ENCODE data around the gene RASAL2. TPM values are rescaled to one million over a fixed set of nuclear protein-coding genes. Genes with fewer than 3 reads are reported as not detected.

RASAL2 gene
- polyA plus RNA-seq, 4 donors: 18.5 to 21.5 (median 18.9) TPM

- no peak for DNase-seq (ENCODE audit: low read depth in 4 of 4, low spot score in 3 of 4)
These were observed 318.5 kb downstream of the RASAL2 start for GRCh38 chr1:178412400-178412770.

- DNase-seq (ENCODE audit: low read depth in 4 of 4, low spot score in 3 of 4): no peak
These were observed 324.0 kb downstream of the RASAL2 start for GRCh38 chr1:178417858-178418257.

GRCh38 chr1:178418284-178418955 is 324.5 kb downstream of the RASAL2 start:
- DNase-seq (ENCODE audit: low read depth in 4 of 4, low spot score in 3 of 4): no peak

GRCh38 chr1:178434360-178434759 is 340.5 kb downstream of the RASAL2 start:
- DNase-seq (ENCODE audit: low read depth in 4 of 4, low spot score in 3 of 4): no peak

- no peak for DNase-seq (ENCODE audit: low read depth in 4 of 4, low spot score in 3 of 4)
These were observed 341.1 kb downstream of the RASAL2 start for GRCh38 chr1:178434899-178435435.

- no peak for DNase-seq (ENCODE audit: low read depth in 4 of 4, low spot score in 3 of 4)
These were observed 343.0 kb downstream of the RASAL2 start for GRCh38 chr1:178436899-178437298.

- no peak for DNase-seq (ENCODE audit: low read depth in 4 of 4, low spot score in 3 of 4)
These were observed 344.5 kb downstream of the RASAL2 start for GRCh38 chr1:178438432-178438831.

- DNase-seq (ENCODE audit: low read depth in 4 of 4, low spot score in 3 of 4): no peak
These were observed 349.0 kb downstream of the RASAL2 start for GRCh38 chr1:178442925-178443324.

GRCh38 chr1:178450871-178451270 is 357.0 kb downstream of the RASAL2 start:
- DNase-seq (ENCODE audit: low read depth in 4 of 4, low spot score in 3 of 4): no peak

- no peak for DNase-seq (ENCODE audit: low read depth in 4 of 4, low spot score in 3 of 4)
These were observed 357.6 kb downstream of the RASAL2 start for GRCh38 chr1:178451529-178451928.

GRCh38 chr1:178452013-178452412 is 358.1 kb downstream of the RASAL2 start:
- no peak for DNase-seq (ENCODE audit: low read depth in 4 of 4, low spot score in 3 of 4)

- DNase-seq (ENCODE audit: low read depth in 4 of 4, low spot score in 3 of 4): no peak
These were observed 362.6 kb downstream of the RASAL2 start for GRCh38 chr1:178456472-178456871.

GRCh38 chr1:178457651-178458050 is 363.7 kb downstream of the RASAL2 start:
- no peak for DNase-seq (ENCODE audit: low read depth in 4 of 4, low spot score in 3 of 4)

GRCh38 chr1:178458203-178458602 is 364.3 kb downstream of the RASAL2 start:
- DNase-seq (ENCODE audit: low read depth in 4 of 4, low spot score in 3 of 4): no peak

GRCh38 chr1:178461104-178461503 is 367.2 kb downstream of the RASAL2 start:
- DNase-seq (ENCODE audit: low read depth in 4 of 4, low spot score in 3 of 4): no peak

- no peak for DNase-seq (ENCODE audit: low read depth in 4 of 4, low spot score in 3 of 4)
These were observed 367.8 kb downstream of the RASAL2 start for GRCh38 chr1:178461701-178462100.

- DNase-seq (ENCODE audit: low read depth in 4 of 4, low spot score in 3 of 4): no peak
These were observed 370.2 kb downstream of the RASAL2 start for GRCh38 chr1:178464141-178464540.

- no peak for DNase-seq (ENCODE audit: low read depth in 4 of 4, low spot score in 3 of 4)
These were observed 370.7 kb downstream of the RASAL2 start for GRCh38 chr1:178464566-178464965.

GRCh38 chr1:178465011-178465410 is 371.1 kb downstream of the RASAL2 start:
- DNase-seq (ENCODE audit: low read depth in 4 of 4, low spot score in 3 of 4): no peak

- DNase-seq (ENCODE audit: low read depth in 4 of 4, low spot score in 3 of 4): no peak
These were observed 373.9 kb downstream of the RASAL2 start for GRCh38 chr1:178467837-178468236.

GRCh38 chr1:178470411-178470960 is 376.6 kb downstream of the RASAL2 start:
- DNase-seq (ENCODE audit: low read depth in 4 of 4, low spot score in 3 of 4): peak in 3 of 4 donors; percentile 29 to 62 (median 38)

GRCh38 chr1:178472531-178472930 is 378.6 kb downstream of the RASAL2 start:
- DNase-seq (ENCODE audit: low read depth in 4 of 4, low spot score in 3 of 4): no peak
